HG02571 (cell line): ENCODE data around the gene KCTD8.
"Not testable (repeated sequence)": the region's sequence is repeated elsewhere in the genome, so short reads cannot be mapped to it uniquely, and the experiment has no call there.

ENCODE experiments used
- ATAC-seq: cut with Tn5 transposase; IDR thresholded peaks from one replicate; pipeline ENCODE4 v1.9.1; 2021; ENCODE audit warnings: mild to moderate bottlenecking, moderate library complexity; ENCODE audit not compliant: unreplicated experiment

The KCTD8 gene

DNA sequence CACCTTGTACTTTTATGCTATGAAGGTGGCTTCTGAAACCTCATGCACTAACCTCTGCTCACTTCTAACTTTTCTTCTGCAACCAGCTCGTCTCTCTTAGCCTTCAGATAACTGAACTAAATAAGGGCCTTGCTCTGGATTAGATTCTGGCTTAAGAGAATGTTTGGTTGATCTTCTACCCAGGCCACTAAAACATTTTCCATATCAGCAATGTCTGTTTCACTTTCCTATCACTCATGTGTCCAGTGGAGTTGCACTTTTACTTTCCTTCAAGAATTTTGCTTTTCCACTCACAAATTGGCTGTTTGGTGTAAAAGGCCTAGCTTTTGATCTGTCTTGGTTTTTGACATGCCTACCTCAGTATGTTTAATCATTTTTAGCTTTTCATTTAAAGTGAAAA lies 105.8 kb downstream of the KCTD8 start:
- no peak for ATAC-seq

DNA sequence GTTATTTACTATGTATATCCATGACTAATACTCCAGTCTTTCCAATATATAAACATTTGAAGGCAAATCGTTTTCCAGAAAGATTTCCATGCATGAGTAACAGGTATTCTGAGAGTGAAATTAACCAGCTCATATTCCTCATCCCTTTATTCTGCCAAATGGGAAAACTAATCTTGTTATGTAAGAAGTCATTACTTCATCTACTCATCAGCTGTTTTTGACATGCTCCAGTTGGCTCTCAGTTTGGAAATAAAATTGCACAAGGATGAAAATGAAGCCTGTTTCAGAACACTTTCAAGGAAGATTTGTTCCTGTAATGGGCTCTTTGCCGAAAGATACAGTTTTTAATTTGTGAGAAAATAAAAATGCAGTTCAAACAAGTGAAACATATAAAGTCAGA lies 121.9 kb downstream of the KCTD8 start:
- no peak for ATAC-seq

DNA sequence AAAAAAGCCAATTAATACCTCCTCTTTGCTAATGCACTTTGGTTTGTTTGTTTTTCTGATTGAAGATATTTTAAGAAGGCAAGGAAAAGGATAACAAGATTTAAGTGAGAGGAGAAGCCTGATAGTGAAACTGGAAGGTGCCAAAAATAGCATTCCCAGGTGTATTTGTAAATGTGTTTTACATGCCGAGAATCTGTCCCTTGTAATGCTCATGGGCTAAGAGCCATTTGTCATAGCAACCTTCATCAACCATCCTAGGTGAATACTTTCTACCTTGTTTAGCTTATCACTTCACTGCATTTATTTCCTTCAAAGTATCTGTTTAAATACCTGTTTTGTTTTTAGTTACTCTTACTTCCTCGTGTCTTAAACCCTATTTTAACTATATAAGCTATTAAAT lies 127.8 kb downstream of the KCTD8 start:
- ATAC-seq: no peak

DNA sequence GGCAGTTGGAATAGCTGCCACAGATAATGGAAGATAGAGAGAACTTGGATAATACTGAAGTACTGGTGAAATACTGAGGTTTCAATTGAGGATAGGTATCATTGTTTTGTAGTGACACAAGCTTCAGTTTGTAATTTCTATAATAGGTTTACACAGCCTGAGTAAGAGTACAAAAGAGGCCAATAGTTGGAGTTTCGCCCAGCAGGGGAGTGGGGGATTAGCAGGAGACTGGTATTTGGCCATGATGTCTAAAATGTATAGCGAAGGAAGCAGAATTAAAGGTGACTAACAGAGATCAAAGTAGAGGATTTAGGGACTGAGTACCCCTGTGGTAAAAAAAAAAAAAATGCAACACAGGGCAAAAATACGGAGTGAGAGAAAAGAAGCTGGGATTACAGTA lies 129.5 kb downstream of the KCTD8 start:
- no peak for ATAC-seq

DNA sequence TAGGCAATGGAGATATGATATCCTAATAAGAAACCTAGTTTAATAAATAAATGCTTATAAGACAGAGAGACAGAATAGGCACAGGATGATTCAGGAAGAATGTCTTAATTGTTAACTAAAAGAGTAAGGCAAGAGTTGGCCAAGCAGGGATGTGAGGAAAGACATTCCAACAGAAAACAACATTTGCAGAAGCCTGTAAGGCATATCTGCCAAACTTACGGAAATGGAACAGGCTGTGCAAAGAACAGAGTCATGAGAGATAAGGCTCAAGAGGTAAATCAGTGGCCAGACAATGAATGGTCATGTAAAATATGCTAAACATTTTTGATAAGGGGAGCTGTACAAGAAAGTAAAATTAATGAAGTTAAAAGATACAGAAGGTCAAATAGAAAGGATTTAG lies 134.9 kb downstream of the KCTD8 start:
- ATAC-seq: no peak

DNA sequence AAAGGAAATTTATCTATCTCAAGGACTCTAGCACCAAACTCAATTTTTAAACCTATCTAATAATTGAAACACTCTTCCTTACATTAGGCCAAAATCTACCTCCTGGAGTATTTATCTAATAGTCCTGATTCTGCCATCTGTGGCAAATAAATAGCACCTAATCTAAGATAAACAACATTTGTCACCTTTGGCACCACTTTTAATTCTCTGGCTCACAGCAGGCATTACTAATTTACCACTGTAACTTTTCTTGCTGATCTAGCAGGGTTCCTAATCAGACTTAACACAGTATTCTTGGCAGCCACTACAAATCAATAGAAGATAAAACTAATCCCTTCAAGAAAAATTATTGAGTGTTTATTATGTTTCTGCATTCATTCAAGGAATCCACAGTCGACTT lies 161.1 kb downstream of the KCTD8 start:
- no peak for ATAC-seq

DNA sequence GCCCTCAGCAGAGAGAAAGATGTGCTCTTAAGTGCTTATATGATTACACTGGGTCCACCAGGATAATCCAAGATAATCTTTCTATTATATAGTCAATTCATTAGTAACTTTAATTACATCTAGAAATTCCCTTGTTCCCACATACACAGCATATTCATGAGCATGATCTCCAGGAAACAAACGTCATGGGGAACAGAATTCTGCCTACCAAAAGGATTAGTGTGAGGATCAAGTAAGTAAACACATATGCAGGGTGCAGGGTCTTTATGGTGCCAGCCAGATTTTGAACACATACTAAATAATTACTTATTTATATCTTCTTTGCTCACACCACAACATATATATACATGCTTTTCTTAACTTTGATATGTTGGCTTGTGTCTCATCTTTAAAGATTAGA lies 169.1 kb downstream of the KCTD8 start:
- ATAC-seq: no peak

DNA sequence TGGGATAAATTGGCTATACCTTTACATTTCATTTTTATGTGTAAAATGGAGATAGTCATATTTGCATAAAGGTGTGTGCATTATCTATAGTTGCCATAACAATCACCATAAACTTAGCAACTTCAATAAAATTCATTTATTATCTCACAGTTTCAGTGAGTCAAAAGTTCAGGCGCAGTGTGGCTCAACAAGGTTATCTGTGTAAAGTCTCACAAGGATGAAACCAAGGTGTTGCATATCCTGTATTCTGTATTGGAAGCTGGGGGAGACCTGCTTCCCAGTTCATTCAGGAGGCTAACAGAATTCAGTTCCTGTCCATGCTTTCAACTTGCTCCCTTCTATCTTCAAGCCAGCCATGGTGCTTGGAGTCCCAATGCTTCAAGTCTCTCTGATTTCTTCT lies 169.5 kb downstream of the KCTD8 start:
- no peak for ATAC-seq

DNA sequence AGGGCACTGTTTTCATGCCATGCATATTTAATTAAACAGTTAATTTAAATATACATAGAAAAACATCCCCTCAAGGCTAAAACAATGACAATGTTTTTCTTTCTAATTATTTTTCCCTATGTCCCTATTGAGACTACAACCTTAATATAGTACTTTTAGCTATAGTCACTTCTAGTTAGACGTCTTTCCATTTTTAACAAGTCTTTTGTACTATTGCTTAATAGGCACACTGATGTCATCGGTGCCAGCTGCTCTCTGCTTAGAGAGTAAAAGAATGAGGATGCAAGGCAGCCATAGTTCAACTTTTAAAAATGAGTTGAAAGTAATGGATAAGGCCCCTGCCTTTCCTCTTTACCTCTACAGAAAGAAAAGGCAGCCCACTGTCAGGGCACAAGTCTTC lies 191.1 kb downstream of the KCTD8 start:
- ATAC-seq: no peak

DNA sequence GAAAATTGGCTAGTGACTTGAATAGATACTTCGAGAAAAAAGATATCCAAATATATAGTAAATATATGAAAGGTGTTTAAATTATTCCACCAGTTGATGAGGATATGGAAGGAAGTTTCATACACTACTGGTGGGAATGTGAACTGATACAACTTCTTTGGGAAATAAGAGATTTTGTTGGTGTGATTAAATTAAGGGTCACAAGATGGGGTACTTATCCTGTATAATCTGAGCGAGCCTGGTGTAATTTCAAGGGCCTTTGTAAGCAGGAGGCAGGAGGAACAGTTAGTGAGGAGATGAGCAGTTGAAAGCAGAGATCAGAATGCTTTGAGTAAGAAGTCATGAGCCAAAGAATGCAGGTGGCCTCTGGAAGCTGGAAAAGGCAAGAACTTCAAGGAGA lies 192.2 kb downstream of the KCTD8 start:
- ATAC-seq: no peak

DNA sequence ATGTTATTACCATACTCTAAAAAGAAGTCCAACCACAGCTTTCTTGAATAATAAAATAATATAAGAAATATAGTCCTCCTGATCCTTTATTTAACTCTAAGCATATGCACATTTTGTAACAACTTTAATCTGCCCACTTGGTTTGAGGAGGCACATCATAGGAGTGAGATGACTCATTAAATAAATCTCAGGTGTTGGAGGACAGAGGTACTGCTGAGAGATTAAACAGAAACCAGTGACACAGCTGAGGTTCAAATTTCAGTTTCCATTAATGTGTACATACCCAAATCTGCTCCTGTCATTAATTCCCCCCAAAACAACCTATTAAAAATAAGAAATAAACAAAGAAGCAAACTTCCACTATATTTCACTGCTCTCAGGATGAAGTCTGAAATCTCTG lies 211.0 kb downstream of the KCTD8 start:
- ATAC-seq: no peak

DNA sequence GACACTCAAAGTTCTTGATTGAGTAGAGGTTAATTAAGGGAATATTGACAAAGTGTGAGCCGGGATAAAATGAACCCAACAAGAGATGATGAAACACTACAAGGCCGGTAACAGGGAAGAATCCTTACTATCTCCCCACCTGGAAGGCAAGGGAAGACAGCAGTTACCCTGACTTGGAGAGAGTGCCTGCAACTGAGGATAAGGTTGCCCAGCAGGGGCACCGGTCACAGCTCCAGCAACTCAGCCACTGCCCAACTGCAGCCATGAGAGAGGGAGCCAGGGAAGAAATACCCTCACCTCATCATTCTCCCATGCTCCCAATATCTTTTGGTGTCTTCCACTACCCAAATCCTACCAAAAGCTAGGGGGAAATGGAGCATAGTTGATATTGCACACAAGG lies 212.7 kb downstream of the KCTD8 start:
- ATAC-seq: no peak

DNA sequence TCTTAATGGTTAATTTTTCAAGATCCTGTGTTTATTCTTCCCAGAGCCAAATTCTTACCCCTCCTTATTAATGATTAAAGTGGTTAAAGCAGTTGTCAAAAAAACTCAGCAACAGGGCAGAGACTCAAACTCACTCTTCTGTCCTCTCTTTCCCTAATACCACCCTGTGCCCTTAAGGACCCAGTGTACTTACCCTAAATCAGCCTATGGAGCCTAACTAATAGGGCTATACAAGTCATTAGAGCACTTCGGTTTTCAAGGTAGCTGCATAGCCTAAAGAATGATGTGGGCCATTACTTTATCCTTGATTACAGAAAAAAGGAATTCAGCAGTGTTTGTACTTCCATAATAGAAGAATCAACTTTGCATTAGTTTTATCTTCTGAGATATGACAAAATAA lies 216.3 kb downstream of the KCTD8 start:
- ATAC-seq: no peak

DNA sequence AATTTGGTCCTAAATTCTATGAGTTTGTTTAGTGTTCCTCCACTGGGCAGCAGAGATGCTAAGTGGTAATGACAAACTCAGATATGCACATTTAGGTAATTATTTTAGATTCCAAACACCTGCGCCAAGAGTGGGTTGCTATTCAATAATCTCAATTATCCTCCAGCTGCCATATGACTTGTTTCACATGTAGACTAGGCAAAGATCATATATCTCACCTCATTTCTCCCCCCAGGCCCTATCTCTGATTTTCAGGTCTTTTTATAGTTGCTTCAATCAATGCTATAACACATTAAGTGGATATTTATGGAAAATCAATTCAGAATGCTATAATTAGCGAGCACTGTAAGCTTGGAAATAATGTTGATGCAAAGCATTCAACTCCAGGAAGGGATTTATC lies 217.6 kb downstream of the KCTD8 start:
- ATAC-seq: no peak

DNA sequence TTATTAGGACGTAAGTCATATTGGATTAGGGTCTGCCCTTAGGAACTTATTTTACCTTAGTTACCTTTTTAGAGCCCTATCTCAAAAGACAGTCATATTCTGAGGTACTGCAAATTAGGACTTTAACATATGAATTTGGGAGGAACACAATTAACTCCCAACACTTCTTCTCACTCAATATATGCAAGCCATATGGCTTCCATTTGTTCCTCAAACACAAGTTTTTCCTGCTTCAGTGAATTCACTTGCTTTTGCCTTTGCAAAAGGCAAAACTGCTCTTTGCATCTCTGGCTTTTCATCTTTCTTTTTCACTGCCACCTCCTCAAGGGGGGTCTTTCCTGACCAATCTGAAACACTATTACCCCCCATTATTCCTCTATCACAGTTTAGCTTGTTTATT lies 220.3 kb downstream of the KCTD8 start:
- no peak for ATAC-seq

DNA sequence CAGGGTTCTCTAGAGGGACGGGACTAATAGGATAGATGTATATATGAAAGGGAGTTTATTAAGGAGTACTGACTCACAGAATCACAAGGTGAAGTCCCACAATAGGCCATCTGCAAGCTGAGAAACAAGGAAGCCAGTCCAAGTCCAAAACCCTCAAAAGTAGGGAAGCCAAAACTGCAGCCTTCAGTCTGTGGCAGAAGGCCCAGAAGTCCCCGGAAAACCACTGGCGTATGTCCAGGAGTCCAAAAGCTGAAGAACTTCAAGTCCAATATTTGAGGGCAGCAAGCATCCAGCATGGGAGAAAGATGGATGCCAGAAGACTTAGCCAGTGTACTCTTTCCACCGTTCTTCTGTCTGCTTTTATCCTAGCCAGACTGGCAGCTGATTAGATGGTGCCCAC lies 227.2 kb downstream of the KCTD8 start:
- ATAC-seq: no peak

DNA sequence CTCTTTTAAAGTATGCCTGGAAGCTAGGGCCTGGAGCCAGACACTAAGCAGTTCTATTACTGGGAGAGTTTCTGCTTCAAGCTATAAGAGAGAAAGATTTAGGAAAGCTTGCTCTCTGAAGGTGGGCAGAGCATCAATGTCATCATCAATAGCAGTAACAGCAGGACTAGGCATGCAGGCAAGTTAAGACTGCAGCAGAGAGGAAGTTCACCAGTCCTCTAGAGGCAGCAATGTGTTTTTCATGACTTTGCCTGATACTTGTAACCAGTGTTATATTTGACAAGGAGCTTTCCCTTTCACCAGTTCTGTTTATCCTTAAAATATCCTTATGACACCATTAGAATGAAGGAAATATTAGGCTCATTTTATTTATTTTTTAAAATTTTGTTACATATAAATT lies 237.9 kb downstream of the KCTD8 start:
- no peak for ATAC-seq

DNA sequence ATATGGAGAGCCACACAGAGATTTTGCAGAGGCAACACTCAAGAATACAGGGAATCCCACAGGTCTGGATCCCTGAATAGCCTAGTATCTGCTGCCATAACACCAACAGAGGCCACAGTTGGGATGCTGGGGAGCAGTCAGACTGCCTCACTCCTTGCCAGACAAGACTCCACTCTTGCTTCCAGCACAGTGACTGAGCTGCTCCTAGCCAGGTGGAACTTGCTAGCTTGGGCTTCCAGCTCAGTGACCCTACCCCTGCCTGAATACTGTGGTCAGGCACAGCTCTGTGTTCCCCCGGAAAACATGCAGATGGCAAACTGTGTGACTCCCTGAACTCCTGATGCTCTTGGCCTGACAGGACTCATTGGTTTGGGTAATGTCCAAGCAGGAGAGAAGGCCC lies 251.8 kb downstream of the KCTD8 start:
- ATAC-seq: no peak

DNA sequence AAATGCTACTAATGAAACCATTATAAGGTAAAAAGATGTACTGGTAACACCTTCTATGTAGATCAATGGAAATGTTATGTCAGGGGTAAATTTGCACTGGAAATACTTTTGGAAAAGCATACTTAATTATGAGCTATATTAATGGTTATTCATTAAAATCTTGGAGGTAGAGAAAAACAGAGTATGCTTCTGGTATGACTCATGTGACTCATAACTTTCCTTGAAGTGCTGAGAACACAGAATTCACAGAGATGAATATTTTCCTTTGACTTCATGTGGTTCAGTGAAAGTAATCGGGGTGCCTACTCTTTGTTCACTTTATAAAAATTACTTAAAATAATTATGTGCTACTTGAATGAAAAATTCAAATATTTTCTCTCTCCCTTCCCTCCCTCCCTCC lies 254.2 kb downstream of the KCTD8 start:
- ATAC-seq: no peak

DNA sequence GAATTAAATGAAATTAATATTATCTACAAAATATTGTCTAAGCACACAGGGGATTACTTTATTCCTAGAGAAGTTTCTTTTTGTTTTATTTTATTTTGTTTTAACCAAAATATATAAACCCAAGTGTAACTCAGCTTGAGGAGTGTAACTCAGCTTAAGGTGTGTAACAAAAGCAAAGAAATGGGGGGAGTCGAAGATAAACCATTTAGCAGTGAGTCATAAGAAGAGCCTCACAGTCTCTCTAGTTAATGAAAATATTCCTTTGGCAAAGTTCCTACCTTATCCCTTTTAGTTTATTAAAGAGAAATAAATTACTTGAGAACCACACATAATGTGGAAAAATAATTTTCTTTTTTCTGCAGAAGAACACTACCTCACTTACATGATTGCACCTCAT lies 261.8 kb downstream of the KCTD8 start:
- no peak for ATAC-seq

DNA sequence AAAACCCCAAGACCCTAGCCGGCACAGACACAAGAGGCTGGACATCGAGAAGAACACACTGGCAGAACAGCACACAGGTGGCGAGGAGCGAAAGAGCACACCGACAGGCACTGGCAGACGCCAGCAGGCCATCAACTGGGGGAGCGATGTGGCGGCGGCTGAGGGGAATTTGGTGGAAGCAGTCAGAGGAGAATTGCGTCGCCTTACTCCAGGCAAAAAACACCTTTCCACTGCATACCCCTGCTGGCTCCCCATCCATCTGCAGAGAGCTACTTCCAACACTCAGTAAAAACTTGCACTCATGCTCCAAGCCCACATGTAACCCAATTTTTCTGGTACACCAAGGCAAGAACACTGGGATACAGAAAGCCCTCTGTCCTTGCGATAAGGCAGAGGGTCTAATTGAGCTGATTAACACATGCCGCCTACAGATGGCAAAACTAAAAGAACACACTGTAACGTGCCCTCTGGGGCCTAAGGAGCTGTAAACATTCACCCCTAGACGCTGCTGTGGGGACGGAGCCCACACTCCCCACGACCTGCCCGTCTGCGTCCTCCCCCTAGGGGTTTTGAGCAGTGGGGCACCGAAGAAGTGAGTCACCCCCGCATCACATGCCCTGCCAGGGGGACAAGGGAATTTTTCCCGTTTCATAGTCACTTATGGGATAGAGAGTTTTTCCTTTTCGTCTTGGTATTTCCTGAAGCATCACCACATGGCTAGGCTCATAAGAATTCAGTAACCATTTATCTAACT lies 262.3 kb downstream of the KCTD8 start:
- no peak for ATAC-seq

DNA sequence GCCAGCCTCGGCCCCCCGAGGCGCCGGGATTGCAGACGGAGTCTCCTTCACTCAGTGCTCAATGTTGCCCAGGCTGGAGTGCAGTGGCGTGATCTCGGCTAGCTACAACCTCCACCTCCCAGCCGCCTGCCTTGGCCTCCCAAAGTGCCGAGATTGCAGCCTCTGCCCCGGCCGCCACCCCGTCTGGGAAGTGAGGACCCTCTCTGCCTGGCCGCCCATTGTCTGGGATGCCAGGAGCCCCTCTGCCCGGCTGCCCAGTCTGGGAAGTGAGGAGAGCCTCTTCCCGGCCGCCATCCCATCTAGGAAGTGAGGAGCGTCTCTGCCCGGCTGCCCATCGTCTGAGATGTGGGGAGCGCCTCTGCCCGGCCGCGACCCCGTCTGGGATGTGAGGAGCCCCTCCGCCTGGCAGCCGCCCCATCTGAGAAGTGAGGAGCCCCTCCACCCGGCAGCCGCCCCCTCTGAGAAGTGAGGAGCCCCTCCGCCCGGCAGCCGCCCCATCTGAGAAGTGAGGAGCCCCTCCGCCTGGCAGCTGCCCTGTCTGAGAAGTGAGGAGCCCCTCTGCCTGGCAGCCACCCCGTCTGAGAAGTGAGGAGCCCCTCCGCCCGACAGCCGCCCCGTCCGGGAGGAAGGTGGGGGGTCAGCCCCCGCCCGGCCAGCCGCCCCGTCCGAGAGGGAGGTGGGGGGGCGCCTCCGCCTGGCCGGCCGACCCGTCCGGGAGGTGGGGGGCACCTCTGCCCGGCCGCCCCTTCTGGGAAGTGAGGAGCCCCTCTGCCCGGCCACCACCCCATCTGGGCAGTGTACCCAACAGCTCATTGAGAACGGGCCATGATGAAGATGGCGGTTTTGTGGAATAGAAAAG lies 266.9 kb downstream of the KCTD8 start:
- not testable (repeated sequence) for ATAC-seq
